ENCODE measurements around the gene CREB3L2.

The CREB3L2 gene

GRCh38 chr7:137877027-137877675 is 124.7 kb downstream of the CREB3L2 start:
- Histone ChIP-seq H3K27ac (ENCODE audit: low read length) (no peak overlapping the region), H3K27me3 (ENCODE audit: low read depth, low read length) (no peaks in the 10 kb centered on the region), H3K4me1 (ENCODE audit: control insufficient read depth in 1 of 2, insufficient read depth in 2 of 2, low read length in 2 of 2) (peaks cover 0 to 56% of the 10 kb centered on the region in 2 donors), H3K36me3 (ENCODE audit: control insufficient read depth in 1 of 2, insufficient read depth in 2 of 2, low read length in 2 of 2) (peaks cover 48 to 52% of the 10 kb centered on the region in 2 donors), H3K9me3 (ENCODE audit: control insufficient read depth in 1 of 2, low read length in 2 of 2) (peaks cover 0 to 4% of the 10 kb centered on the region in 2 donors), H3K4me3 (ENCODE audit: low read depth in 1 of 2, low read length in 2 of 2) (no peak overlapping the region)

GRCh38 chr7:137875746-137876145 is 126.1 kb downstream of the CREB3L2 start:
- Histone ChIP-seq H3K36me3 (ENCODE audit: control insufficient read depth in 1 of 2, insufficient read depth in 2 of 2, low read length in 2 of 2) (peaks cover 36 to 45% of the 10 kb centered on the region in 2 donors), H3K4me3 (ENCODE audit: low read depth in 1 of 2, low read length in 2 of 2) (no peak overlapping the region), H3K27ac (ENCODE audit: low read length) (no peak overlapping the region), H3K9me3 (ENCODE audit: control insufficient read depth in 1 of 2, low read length in 2 of 2) (no peaks in the 10 kb centered on the region), H3K27me3 (ENCODE audit: low read depth, low read length) (no peaks in the 10 kb centered on the region), H3K4me1 (ENCODE audit: control insufficient read depth in 1 of 2, insufficient read depth in 2 of 2, low read length in 2 of 2) (peaks cover 5 to 64% of the 10 kb centered on the region in 2 donors)

- H3K4me1 ChIP-seq (ENCODE audit: control insufficient read depth in 1 of 2, insufficient read depth in 2 of 2, low read length in 2 of 2) = peaks cover 5 to 55% of the 10 kb centered on the region in 2 donors
- H3K36me3 ChIP-seq (ENCODE audit: control insufficient read depth in 1 of 2, insufficient read depth in 2 of 2, low read length in 2 of 2) = peaks cover 24 to 31% of the 10 kb centered on the region in 2 donors
- H3K27ac ChIP-seq (ENCODE audit: low read length) = no peak overlapping the region
Observed at GRCh38 chr7:137873979-137874777, 127.7 kb downstream of the CREB3L2 start.

GRCh38 chr7:137873524-137873923 is 128.4 kb downstream of the CREB3L2 start:
- Histone ChIP-seq H3K27ac (ENCODE audit: low read length) (no peak overlapping the region), H3K9me3 (ENCODE audit: control insufficient read depth in 1 of 2, low read length in 2 of 2) (no peaks in the 10 kb centered on the region), H3K4me3 (ENCODE audit: low read depth in 1 of 2, low read length in 2 of 2) (no peak overlapping the region), H3K4me1 (ENCODE audit: control insufficient read depth in 1 of 2, insufficient read depth in 2 of 2, low read length in 2 of 2) (peaks cover 5 to 54% of the 10 kb centered on the region in 2 donors), H3K36me3 (ENCODE audit: control insufficient read depth in 1 of 2, insufficient read depth in 2 of 2, low read length in 2 of 2) (peaks cover 24 to 31% of the 10 kb centered on the region in 2 donors), H3K27me3 (ENCODE audit: low read depth, low read length) (no peaks in the 10 kb centered on the region)

More at GRCh38 chr7:137873979-137874777, 127.7 kb downstream of the CREB3L2 start:
- no peak overlapping the region for H3K4me3 ChIP-seq (ENCODE audit: low read depth in 1 of 2, low read length in 2 of 2)
- H3K9me3 ChIP-seq (ENCODE audit: control insufficient read depth in 1 of 2, low read length in 2 of 2) = no peaks in the 10 kb centered on the region
- H3K27me3 ChIP-seq (ENCODE audit: low read depth, low read length) = no peaks in the 10 kb centered on the region

GRCh38 chr7:137871170-137871915 is 130.5 kb downstream of the CREB3L2 start:
- Histone ChIP-seq H3K27me3 (ENCODE audit: low read depth, low read length) (no peaks in the 10 kb centered on the region), H3K4me3 (ENCODE audit: low read depth in 1 of 2, low read length in 2 of 2) (no peak overlapping the region), H3K36me3 (ENCODE audit: control insufficient read depth in 1 of 2, insufficient read depth in 2 of 2, low read length in 2 of 2) (peaks cover 26 to 41% of the 10 kb centered on the region in 2 donors), H3K4me1 (ENCODE audit: control insufficient read depth in 1 of 2, insufficient read depth in 2 of 2, low read length in 2 of 2) (peaks cover 5 to 33% of the 10 kb centered on the region in 2 donors), H3K27ac (ENCODE audit: low read length) (no peak overlapping the region), H3K9me3 (ENCODE audit: control insufficient read depth in 1 of 2, low read length in 2 of 2) (no peaks in the 10 kb centered on the region)

GRCh38 chr7:137870684-137871083 is 131.2 kb downstream of the CREB3L2 start:
- peaks cover 0 to 3% of the 10 kb centered on the region in 2 donors for H3K9me3 ChIP-seq (ENCODE audit: control insufficient read depth in 1 of 2, low read length in 2 of 2)
- H3K27ac ChIP-seq (ENCODE audit: low read length) = no peak overlapping the region
- peaks cover 5 to 32% of the 10 kb centered on the region in 2 donors for H3K4me1 ChIP-seq (ENCODE audit: control insufficient read depth in 1 of 2, insufficient read depth in 2 of 2, low read length in 2 of 2)
- no peaks in the 10 kb centered on the region for H3K27me3 ChIP-seq (ENCODE audit: low read depth, low read length)
- no peak overlapping the region for H3K4me3 ChIP-seq (ENCODE audit: low read depth in 1 of 2, low read length in 2 of 2)
- peaks cover 21 to 48% of the 10 kb centered on the region in 2 donors for H3K36me3 ChIP-seq (ENCODE audit: control insufficient read depth in 1 of 2, insufficient read depth in 2 of 2, low read length in 2 of 2)

- Histone ChIP-seq H3K27ac (ENCODE audit: low read length) (no peak overlapping the region), H3K27me3 (ENCODE audit: low read depth, low read length) (no peaks in the 10 kb centered on the region), H3K36me3 (ENCODE audit: control insufficient read depth in 1 of 2, insufficient read depth in 2 of 2, low read length in 2 of 2) (peaks cover 22 to 52% of the 10 kb centered on the region in 2 donors), H3K4me1 (ENCODE audit: control insufficient read depth in 1 of 2, insufficient read depth in 2 of 2, low read length in 2 of 2) (peaks cover 5 to 27% of the 10 kb centered on the region in 2 donors), H3K4me3 (ENCODE audit: low read depth in 1 of 2, low read length in 2 of 2) (no peak overlapping the region), H3K9me3 (ENCODE audit: control insufficient read depth in 1 of 2, low read length in 2 of 2) (peaks cover 0 to 4% of the 10 kb centered on the region in 2 donors)
Observed at GRCh38 chr7:137870078-137870477, 131.8 kb downstream of the CREB3L2 start.

GRCh38 chr7:137869260-137869659 is 132.6 kb downstream of the CREB3L2 start:
- H3K9me3 ChIP-seq (ENCODE audit: control insufficient read depth in 1 of 2, low read length in 2 of 2) = peaks cover 0 to 4% of the 10 kb centered on the region in 2 donors
- peaks cover 5 to 19% of the 10 kb centered on the region in 2 donors for H3K4me1 ChIP-seq (ENCODE audit: control insufficient read depth in 1 of 2, insufficient read depth in 2 of 2, low read length in 2 of 2)
- no peaks in the 10 kb centered on the region for H3K27me3 ChIP-seq (ENCODE audit: low read depth, low read length)
- no peak overlapping the region for H3K4me3 ChIP-seq (ENCODE audit: low read depth in 1 of 2, low read length in 2 of 2)
- H3K36me3 ChIP-seq (ENCODE audit: control insufficient read depth in 1 of 2, insufficient read depth in 2 of 2, low read length in 2 of 2) = peaks cover 24 to 53% of the 10 kb centered on the region in 2 donors
- no peak overlapping the region for H3K27ac ChIP-seq (ENCODE audit: low read length)

GRCh38 chr7:137867289-137867688 is 134.6 kb downstream of the CREB3L2 start:
- Histone ChIP-seq H3K4me1 (ENCODE audit: control insufficient read depth in 1 of 2, insufficient read depth in 2 of 2, low read length in 2 of 2) (peaks cover 5 to 10% of the 10 kb centered on the region in 2 donors), H3K9me3 (ENCODE audit: control insufficient read depth in 1 of 2, low read length in 2 of 2) (peaks cover 0 to 4% of the 10 kb centered on the region in 2 donors), H3K27me3 (ENCODE audit: low read depth, low read length) (no peaks in the 10 kb centered on the region), H3K27ac (ENCODE audit: low read length) (no peak overlapping the region), H3K36me3 (ENCODE audit: control insufficient read depth in 1 of 2, insufficient read depth in 2 of 2, low read length in 2 of 2) (peaks cover 18 to 35% of the 10 kb centered on the region in 2 donors), H3K4me3 (ENCODE audit: low read depth in 1 of 2, low read length in 2 of 2) (no peak overlapping the region)

GRCh38 chr7:137865764-137866163 is 136.1 kb downstream of the CREB3L2 start:
- H3K27ac ChIP-seq (ENCODE audit: low read length) = no peak overlapping the region
- H3K36me3 ChIP-seq (ENCODE audit: control insufficient read depth in 1 of 2, insufficient read depth in 2 of 2, low read length in 2 of 2) = peaks cover 18 to 29% of the 10 kb centered on the region in 2 donors
- no peaks in the 10 kb centered on the region for H3K27me3 ChIP-seq (ENCODE audit: low read depth, low read length)
- no peak overlapping the region for H3K4me3 ChIP-seq (ENCODE audit: low read depth in 1 of 2, low read length in 2 of 2)
- peaks cover 0 to 2% of the 10 kb centered on the region in 2 donors for H3K4me1 ChIP-seq (ENCODE audit: control insufficient read depth in 1 of 2, insufficient read depth in 2 of 2, low read length in 2 of 2)
- peaks cover 0 to 4% of the 10 kb centered on the region in 2 donors for H3K9me3 ChIP-seq (ENCODE audit: control insufficient read depth in 1 of 2, low read length in 2 of 2)

- no peak overlapping the region for H3K27ac ChIP-seq (ENCODE audit: low read length)
- H3K4me1 ChIP-seq (ENCODE audit: control insufficient read depth in 1 of 2, insufficient read depth in 2 of 2, low read length in 2 of 2) = no peaks in the 10 kb centered on the region
- H3K4me3 ChIP-seq (ENCODE audit: low read depth in 1 of 2, low read length in 2 of 2) = no peak overlapping the region
- peaks cover 0 to 4% of the 10 kb centered on the region in 2 donors for H3K9me3 ChIP-seq (ENCODE audit: control insufficient read depth in 1 of 2, low read length in 2 of 2)
- H3K27me3 ChIP-seq (ENCODE audit: low read depth, low read length) = no peaks in the 10 kb centered on the region
- peaks cover 18 to 29% of the 10 kb centered on the region in 2 donors for H3K36me3 ChIP-seq (ENCODE audit: control insufficient read depth in 1 of 2, insufficient read depth in 2 of 2, low read length in 2 of 2)
Observed at GRCh38 chr7:137862964-137863363, 138.9 kb downstream of the CREB3L2 start.
